Measurements from ENCODE around the gene DENND6A.
"Not testable (repeated sequence)": the region's sequence is repeated elsewhere in the genome, so short reads cannot be mapped to it uniquely, and the experiment has no call there.

The DENND6A gene

DNA sequence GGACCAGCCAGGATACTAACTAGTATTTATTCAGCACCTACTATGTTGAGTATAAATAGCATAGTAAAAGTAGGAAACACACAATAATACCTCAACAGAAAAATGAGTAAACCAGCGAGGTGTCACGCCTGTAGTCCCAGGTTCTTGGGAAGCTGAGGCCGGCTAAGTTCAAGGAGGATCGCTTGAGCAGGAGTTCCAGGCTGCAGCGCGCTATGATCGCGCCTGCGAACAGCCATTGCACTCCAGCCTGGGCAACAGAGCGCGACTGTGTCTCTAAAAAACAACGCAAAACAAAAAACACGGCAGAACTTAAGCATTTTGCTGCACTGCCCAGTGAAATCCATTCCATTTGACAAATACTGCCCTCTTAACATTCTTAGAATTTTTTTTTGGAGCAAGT is 1.3 kb upstream of the DENND6A start:
- DNase-seq (ENCODE audit: low read depth) = no peak

DNA sequence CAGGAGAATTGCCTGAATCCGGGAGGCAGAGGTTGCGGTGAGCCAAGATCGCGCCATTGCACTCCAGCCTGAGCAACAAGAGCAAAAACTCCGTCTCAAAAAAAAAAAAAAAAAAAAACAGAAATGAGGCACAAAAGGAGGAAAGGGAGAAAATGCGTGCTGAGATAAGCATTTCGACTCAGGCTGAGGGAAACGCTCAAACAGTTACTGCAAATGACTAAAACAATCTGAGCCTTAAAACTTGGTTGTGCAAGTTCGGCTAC is 813 bp downstream of the DENND6A start:
- not testable (repeated sequence) for DNase-seq (ENCODE audit: low read depth)

DNA sequence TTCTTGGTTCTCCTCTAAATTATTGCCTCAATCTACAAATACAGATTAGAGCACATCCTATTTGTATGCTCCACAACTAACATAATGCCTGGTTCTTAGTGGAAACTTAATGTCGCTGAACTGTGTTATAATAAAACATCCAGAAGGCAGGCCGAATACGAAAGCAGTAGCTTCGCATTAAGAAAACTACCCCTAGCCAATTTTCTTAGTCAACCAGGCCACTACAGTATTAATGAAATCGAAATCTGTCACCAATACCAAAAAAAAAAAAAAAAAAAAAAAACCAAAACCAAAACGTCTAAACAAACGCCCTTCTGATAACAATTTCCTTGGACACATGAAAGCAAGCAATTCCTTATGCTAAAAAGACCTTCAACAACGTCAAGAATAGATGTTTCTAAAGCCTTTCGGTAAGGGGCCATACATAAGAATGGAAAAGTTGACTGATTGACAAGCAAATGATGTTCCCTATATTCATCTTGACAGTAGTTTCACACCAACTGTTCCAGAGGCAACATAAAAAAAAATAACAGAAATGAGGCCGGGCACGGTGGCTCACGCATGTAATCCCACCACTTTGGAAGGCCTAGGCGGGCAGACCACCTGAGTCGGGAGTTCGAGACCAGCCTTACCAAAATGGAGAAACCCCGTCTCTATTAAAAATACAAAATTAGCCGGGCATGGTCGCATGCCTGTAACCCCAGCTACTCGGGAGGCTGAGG is 1.3 kb downstream of the DENND6A start:
- no peak for DNase-seq (ENCODE audit: low read depth)

DNA sequence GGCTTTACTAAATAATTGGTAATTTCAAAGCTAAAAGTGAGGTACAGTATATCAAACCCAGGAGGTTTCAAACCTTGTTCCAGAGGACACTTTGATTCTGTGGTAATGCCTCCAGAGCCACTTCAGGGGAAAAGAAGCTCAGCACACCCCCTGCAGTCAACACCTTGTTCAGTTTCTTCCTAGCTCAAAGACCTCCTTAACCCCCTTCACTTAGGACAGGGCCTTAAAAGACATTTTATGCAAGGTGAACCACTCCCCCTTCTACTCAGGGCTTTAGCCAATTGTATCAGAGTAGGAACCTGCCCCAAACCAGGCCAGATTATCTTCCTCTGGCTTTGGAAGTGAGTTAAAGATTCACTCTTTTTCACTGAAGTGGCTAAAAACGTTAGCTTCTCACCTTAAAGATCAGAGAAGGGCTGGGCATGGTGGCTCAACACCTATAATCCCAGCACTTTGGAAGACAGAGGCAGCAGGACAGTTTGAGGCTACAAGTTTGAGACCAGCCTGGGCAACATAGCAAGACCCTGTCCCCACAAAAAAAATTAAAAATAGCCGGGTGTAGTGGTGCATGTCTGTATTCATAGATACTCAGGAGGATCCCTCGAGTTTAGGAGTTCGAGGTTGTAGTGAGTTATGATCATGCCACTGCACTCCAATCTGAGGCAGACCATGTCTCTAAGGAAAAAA is 3.4 kb downstream of the DENND6A start:
- no peak for DNase-seq (ENCODE audit: low read depth)

DNA sequence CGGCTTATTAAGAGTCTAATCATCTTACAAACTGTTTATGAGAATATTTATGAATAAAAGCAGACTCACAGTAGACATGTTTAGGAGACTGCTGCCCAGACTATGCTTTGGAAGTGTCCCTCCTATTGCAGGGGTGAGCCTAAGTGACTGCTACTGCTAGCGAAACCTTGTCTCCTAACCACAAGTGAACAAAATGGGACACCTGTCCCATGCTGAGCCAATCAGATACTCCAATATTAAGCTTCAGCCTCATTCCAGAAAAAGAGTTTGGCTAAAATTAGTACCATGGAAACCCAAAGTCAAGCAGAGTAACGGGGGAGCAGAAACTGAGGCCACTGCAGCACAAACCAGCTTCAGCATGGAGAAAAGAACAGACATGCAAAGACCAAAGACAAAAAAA is 4.6 kb downstream of the DENND6A start:
- no peak for DNase-seq (ENCODE audit: low read depth)

DNA sequence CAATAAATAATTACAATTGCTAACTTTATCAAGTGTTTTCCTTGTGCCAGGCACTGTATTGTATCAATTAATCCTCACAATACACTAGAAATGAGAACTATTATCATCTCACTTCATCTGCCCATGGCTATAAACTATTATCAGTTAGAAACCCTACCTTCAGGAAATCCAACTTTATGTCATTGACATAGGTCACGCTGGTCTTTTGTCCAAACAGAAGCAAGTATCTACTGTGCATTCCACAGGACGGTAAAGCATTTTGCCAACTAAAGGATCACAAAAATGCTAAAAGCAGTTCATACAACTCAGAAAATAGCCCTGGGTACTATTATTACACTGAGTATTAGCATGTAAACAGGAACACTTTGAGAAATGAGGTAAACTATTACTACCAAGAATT is 9.6 kb downstream of the DENND6A start:
- no peak for DNase-seq (ENCODE audit: low read depth)

DNA sequence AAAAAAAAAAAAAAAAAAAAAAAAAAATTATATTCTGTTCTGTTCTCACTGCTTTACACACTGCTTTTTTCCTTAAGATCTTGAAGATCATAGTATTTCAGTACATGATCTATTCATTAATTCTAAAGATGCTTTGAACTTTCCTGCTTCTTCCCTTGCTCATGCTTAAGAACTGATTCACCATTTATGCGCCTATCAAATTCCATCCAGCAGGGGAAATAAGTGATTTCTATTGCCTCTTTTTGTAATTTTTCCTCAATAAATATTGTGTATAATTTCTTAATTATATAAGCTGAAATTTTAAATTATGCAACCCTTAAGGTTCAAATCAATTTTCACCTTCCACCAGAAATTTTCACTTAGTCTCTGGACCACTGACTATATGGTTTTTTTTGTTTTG is 10.6 kb downstream of the DENND6A start:
- no peak for DNase-seq (ENCODE audit: low read depth)

DNA sequence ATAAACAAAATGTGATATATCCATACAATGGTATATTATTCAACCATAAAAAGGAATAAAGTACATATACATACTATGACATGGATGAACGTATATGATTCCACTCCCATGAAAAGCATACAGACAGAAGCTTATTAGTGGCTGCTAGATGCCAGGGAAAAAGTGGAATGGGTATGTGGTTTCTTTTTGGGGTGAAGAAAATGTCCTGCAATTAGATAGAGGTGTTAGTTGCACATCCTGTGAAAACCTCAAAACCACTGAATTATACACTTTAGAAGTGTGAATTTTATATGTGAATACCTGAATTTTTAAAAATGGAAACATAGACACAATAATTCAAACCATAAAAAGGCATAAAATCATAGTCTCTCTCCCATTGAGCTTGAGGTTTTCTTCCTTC is 11.2 kb downstream of the DENND6A start:
- DNase-seq (ENCODE audit: low read depth) = no peak

DNA sequence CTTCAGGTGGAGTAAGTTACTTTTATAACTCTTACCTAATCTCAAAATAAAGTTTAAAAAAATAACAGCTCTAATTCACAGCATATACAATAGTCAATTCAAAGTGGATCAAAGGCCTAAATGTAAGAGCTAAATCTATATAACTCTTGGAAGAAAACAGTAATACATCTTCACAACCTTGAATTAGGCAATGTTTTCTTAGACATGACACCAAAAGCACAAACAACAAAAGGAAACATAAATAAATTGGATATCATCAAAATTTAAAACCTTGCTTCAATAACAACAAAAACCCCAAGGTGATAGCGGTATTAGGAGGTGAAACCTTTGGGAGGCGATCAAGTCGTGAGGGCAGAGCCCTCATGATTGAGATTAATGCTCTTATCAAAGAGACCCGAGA is 12.8 kb downstream of the DENND6A start:
- no peak for DNase-seq (ENCODE audit: low read depth)

DNA sequence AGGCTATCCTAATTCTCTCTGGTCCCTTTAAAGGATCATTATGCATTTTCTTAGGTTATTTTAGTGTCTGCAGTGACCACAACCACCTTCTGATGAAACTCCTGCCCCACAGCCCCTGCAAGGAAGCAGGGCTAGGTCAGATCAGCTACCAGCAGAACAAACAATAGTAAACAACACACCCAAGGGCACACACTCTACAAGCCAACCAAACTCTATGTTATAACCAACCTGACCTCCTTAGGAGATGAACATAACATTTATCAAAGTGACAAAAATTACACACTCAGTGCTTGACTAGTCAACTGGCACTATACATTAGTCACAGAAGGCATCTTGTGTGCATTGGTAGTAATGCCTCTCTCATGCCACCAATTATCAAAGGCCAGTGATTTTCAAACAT is 17.3 kb downstream of the DENND6A start:
- DNase-seq (ENCODE audit: low read depth) = no peak

DNA sequence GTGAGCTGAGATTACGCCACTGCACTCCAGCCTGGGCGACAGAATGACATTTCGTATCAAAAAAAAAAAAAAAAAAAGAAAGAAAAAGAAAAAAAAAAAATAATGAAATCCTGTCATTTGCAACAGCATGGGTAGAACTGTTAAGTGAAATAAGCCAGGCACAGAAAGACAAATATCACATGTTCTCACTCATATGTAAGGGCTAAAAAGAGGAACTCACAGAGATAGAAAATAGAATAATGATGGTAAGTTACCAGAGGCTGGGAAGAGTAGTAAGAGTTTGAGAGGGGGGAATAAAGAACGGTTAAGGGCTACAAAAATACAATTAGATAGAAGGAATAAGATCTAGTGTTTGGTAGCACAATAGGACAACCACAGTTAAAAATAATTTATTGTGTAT is 19.7 kb downstream of the DENND6A start:
- no peak for DNase-seq (ENCODE audit: low read depth)

DNA sequence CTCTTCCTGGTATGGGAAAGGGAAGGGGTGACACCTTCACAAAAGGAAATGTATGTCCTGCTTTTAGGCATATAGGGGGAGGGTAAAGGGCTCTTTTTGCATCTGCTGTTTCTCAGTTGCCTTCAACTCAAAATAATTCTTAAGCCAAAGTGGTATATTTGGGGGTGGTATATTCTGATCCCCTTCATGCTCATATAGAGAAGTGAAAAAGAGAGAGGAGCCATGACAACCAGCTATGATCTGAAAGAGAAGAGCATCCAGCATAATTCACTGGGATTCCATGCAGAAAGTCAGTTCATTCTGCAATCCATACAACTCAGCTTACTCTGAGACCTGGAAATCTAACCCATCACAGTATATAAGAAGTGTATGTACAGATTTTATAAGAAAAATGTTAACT is 22.3 kb downstream of the DENND6A start:
- no peak for DNase-seq (ENCODE audit: low read depth)

DNA sequence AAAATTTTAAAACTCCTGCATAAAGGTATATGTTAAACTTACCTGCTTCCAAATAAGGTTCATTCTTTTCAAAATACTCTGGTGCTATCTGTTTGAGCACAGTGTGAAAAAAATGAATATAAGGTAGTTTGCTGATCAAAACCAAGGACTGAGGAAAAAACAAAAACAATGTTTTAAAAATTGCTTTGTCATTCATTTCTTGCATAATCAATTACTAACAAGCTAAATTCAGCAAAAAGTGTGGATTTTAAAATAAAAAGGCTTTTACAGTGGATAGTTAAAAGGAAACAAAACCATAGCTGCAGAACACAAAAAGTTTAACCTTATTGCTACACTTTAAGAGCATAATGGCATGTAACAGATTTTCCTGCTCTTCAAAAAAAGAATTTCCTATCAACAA is 31.5 kb downstream of the DENND6A start:
- no peak for DNase-seq (ENCODE audit: low read depth)

DNA sequence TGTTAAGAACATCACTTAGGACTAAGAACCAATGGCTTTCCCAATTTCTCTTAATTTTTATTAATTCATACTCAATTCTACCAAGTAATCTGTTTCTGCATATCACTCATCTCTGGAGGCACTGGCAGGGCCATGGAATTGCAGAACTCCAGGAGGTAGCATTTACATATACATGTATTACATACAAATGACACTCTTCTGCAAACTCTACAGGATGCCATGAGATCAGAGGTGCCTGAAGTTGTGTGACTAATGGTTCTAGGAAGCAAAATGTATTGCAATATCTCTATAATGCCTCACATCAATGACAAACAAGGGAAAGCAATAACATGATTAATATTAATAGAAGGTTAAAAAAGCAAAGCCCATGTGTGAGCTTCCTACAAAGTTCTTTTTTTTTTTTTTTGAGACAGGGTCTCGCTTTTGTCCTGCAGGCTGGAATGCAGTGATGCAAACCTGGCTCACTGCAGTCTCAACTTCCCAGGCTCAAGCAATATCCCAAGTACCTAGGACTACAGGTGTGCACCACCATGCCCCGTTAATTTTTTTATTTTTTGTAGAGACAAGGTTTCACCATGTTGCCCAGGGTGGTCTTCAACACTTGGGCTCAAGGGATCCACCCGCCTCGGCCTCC is 33.0 kb downstream of the DENND6A start:
- DNase-seq (ENCODE audit: low read depth) = no peak

DNA sequence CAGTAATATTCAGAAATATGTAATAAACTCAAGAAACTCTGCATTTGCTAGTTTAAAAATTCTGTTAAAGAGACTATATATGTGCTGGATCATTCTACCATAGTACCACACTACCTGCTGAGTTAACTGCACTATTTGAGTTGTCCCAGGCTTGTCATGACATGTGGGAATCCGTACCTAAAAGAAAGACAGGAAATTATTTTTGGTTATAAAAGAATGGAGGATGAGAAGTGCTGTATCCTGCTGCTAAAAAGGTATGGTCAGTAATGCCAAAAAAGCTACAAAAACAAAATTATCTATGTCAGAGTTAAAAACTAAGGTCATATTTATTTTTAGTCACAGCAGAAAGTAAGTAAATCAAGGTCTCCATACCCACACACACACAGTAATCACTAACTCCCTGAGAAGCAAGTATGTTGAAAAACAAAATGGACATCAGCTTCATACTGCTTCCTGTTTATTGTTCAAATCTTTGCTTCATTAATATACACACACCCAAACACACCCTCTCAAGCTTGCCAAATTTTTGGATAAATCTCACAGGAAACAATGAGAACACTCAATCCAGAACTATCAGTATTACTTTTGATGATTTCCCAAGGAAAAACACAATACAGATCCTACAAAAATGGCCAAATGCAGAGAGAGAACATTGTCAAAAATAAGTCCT is 33.7 kb downstream of the DENND6A start:
- DNase-seq (ENCODE audit: low read depth) = no peak

DNA sequence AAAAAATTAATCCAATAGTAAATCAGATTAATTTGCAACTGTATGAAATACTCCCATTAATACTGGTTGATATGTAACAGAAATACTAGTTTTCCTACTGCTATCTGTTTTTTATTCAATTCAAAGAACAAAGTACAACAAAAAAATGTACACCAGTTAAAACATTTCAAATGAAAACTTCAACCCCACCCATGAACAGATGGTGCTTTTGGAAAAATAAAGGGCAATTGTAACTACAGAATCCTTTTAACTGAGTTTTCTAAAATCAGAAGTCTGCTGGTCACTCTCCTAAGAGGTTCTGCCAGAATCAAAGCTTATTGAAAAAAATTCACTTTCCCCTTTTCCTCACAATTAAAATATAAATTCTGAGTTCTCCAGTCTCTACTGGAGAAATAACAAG is 34.3 kb downstream of the DENND6A start:
- DNase-seq (ENCODE audit: low read depth) = no peak

DNA sequence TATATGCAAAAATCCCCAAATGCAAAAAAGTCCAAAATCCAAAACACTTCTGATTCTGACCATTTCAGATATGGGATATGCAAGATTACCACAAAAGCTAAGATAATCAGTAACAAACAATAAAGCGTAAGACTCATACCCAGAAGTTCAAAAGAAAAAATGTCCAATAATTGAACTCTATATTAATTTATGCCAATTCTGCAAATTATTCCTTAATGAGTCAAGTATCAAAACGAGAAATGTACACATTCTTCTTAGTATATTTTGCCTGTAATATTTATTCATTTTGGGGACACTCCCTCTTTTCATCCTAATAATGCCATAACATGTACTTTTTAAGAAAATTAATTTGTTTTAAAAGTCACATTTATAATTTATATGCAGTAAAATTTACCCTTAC is 37.1 kb downstream of the DENND6A start:
- DNase-seq (ENCODE audit: low read depth) = no peak

DNA sequence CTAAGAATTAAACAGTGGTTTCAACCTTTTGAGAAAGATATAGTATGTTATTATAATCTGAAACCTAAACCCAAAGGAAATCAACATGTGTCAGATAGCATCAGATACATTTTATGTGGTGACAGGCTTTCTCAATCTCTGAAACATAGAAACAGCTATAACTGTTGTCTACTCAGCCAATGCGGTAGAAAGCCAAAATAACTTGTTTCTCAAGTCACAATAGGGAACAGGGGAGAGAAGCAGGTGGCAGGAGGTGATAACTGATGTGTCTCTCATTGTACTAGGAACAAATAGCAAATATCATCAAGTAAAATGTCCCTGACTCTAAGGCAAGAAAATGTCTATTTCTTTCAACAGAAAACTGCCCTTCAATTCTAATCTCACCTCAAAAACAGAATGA is 38.6 kb downstream of the DENND6A start:
- DNase-seq (ENCODE audit: low read depth) = no peak

DNA sequence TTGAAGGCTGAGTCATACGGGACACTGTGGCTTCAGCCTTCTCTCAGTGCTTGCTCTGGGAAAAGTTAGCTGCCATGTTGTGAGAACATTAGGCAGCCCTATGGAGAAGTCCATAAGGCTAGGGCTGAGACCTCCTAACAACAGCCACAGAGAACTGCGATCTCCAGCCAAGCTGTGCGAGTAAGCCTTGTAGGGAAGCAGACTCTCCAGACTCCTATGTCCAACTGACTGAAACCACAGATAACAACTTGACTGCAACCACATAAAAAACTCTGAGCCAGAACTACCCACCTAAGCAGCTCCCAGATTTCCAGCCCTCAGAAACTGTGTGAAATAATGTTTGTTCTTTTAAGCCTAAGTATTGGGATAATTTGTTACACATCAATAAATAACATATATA is 40.7 kb downstream of the DENND6A start:
- DNase-seq (ENCODE audit: low read depth) = no peak

DNA sequence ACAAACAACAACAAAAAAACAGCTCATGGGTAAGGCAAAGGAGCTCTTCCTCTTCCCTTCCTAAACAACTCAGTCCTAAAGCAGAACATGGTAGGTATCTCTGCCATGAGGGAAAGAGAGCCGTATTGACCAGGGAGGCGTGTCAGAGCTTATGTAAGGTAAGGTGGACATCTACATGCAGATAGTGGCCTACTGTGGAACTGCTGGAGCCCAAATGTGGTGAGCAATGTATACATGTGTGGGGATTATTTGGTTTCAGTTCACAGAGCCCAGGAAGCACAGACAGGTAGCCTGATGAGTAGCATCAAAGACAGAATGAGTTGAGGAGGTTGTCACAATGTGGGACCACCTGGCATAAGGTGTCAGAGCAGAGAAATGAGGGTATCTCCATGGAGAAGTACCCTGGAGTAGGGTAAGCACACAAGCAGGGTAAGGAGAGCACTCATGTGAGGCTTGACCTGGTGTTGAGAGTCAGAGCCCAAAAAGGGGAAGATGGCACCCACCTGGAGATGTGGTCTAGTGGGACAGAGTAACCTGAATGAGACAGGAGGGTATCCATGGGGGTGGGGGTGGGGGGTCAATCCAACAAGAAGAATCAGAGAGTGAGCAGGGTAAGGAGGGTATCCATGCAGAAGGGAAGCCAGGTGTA is 45.5 kb downstream of the DENND6A start:
- DNase-seq (ENCODE audit: low read depth) = no peak

DNA sequence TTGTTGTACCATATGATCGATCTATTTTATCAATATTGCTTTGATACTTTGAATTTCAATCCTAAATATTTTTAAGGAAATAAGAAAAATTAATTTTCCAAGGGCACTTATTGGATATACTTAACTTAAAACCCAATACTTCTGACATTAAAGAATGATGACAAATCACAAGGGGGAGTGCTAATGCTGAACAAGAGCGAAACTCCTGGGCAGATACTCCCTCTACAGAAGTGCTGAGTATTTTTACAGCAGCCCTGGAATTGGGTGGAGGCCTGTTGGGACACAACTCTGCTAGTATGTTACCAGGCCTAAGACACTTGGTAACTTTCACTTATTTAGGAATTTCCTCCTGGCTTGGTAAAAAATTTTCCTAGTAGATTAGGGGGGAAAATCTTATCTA is 46.2 kb downstream of the DENND6A start:
- DNase-seq (ENCODE audit: low read depth) = no peak

DNA sequence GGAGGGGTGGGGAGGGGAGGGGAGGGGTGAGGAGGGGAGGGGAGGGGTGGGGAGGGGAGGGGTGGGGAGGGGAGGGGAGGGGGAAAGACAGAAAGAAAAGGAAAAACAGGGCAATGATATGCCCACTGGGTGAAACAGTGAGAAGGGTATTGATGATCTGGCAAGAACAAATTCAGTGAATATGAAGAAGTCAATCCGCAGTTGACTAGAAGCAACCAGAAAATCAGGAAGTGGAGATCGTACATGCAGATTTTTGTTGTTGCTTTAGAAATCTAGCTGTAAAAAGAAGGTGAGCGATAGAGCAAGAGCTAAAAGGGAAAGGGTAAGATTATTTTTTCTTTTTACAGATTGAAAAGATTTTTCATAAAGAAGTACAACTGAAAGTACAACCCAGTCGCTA is 48.1 kb downstream of the DENND6A start:
- DNase-seq (ENCODE audit: low read depth) = no peak

DNA sequence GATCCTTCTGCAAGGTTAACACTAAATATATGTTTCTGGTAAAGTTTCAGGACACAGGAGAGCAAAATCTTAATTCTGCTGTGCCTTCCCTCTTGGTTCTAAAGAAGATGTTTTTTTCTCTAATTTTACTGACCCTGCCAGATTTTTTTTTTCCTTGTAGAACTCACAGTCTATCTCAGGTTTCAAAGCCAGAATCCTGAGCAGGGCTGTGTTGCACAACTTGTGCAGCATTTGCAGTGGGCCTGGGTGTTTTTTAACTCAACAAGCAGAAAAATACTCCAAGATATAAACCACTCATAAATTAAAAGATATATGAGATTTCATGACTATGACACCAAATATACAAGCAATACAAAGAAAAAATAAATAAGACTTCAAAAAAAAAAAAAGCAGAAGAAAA is 55.5 kb downstream of the DENND6A start:
- no peak for DNase-seq (ENCODE audit: low read depth)

Measured in stimulated activated CD8-positive, alpha-beta memory T cell treated with anti-CD3 and anti-CD28 coated beads, Interleukin-7, amount 100 ng/mL, for 24 hours (primary cell).